Activated CD8-positive, alpha-beta T cell treated with anti-CD3 and anti-CD28 coated beads, Interleukin-2, amount 10 ng/mL, durations not matched to agents 7 days and 5 days (primary cell): ENCODE results near the gene BCL6. TPM values are rescaled to one million over a fixed set of nuclear protein-coding genes. Genes with fewer than 3 reads are reported as not detected.
A peak's percentile ranks its signal among the peaks of the same experiment; 100 is the strongest.

ENCODE experiments used
- ATAC-seq: fragments of 150-1000 bp; cut with Tn5 transposase; one replicate; pipeline ENCODE4 v1.10.0; 2021; ENCODE audit warnings: moderate library complexity
- CTCF ChIA-PET: fragments of 350-600 bp; sonication (Branson Sonifier 250); formaldehyde crosslinking; loops from one replicate; lab custom pipeline; 2021; ENCODE audit warnings: antibody characterized with exemption; lab: Charles Lee
- POLR2A ChIA-PET: fragments of 350-600 bp; sonication (Branson Sonifier 250); formaldehyde crosslinking; loops from one replicate; lab custom pipeline; 2021; ENCODE audit warnings: antibody characterized with exemption; lab: Charles Lee
- DNase-seq: peaks from one replicate; pipeline ENCODE4 v3.0.0-alpha.2; 2020
- H3K27ac Mint-ChIP-seq: one replicate; pipeline ENCODE4 v1.8.0; 2021; ENCODE audit warnings: mild to moderate bottlenecking, mixed read lengths
- H3K27me3 Mint-ChIP-seq: one replicate; pipeline ENCODE4 v1.8.0; 2021; ENCODE audit warnings: low read depth, mixed read lengths
- H3K36me3 Mint-ChIP-seq: one replicate; pipeline ENCODE4 v1.8.0; 2021; ENCODE audit warnings: low read depth, mixed read lengths
- H3K4me1 Mint-ChIP-seq: one replicate; pipeline ENCODE4 v1.8.0; 2021; ENCODE audit warnings: low read depth, mixed read lengths
- H3K4me3 Mint-ChIP-seq: one replicate; pipeline ENCODE4 v1.8.0; 2021; ENCODE audit warnings: mild to moderate bottlenecking, mixed read lengths
- H3K9me3 Mint-ChIP-seq: one replicate; pipeline ENCODE4 v1.8.0; 2022; ENCODE audit warnings: mixed read lengths; ENCODE audit not compliant: insufficient read depth
- total RNA-seq, 2 experiments: library from RNA; stranded (reverse); gene quantifications; one replicate each; pipeline ENCODE4 v1.2.3, GENCODE V29; 2021

The BCL6 gene
- total RNA-seq, 2 experiments from 2014 or later, result 11.8 to 12.6 TPM

- peak overlapping the region; percentile 100 for H3K27ac Mint-ChIP-seq
- peak overlapping the region; percentile 100 for H3K4me3 Mint-ChIP-seq
- H3K27me3 Mint-ChIP-seq, result no peaks in the 10 kb centered on the region
- no peaks in the 10 kb centered on the region for H3K9me3 Mint-ChIP-seq
- DNase-seq, result peak; percentile 54
- ATAC-seq, result no peak
- ChIA-PET POLR2A (interaction anchor here (0.8 to 4.0 kb wide), 5 partner anchors 9 to 1302 kb away, joined by 3 to 40 read pairs (median 6); no protein-coding TSS in a partner anchor), CTCF (interaction anchor here (0.9 to 7.9 kb wide), 37 partner anchors 10 to 1412 kb away, joined by 3 to 552 read pairs (median 9); partner anchors contain the start of gene LPP)
- H3K4me1 Mint-ChIP-seq, result peaks cover 51% of the 10 kb centered on the region
- H3K36me3 Mint-ChIP-seq, result peaks cover 7% of the 10 kb centered on the region
These were observed 7.7 kb downstream of the BCL6 start for GRCh38 chr3:187737368-187738070.

- peaks cover 7% of the 10 kb centered on the region for H3K36me3 Mint-ChIP-seq
These were observed 8.3 kb downstream of the BCL6 start for GRCh38 chr3:187737006-187737367.

DNA sequence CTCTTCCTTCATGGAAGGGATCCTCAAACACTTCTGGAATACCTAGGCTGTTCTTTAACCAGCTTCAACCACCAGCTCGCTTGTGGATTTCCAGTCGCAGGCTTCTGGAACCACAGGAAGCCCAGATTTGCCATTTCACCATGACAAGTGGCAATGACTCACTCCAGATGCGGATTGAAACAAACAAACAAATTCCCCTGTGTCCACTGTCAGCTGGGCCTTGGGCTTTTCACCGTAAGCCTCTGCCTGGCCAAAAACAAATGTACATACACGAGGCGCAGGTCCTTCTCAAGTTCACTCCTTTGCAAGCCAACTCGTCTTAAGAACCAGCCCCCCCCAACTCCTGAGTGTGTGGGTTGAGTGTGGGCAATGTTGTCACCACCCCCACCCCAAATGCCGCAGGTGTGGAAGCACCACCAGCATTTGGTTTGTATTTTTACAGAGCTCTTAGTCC lies 8.8 kb downstream of the BCL6 start:
- Mint-ChIP-seq H3K4me3 (no peak overlapping the region), H3K27ac (no peak overlapping the region), H3K27me3 (no peaks in the 10 kb centered on the region), H3K4me1 (peaks cover 45% of the 10 kb centered on the region), H3K9me3 (no peaks in the 10 kb centered on the region), H3K36me3 (peaks cover 8% of the 10 kb centered on the region)
- peak; percentile 20 for DNase-seq
- ChIA-PET CTCF (interaction anchor here (0.7 to 7.9 kb wide), 3 partner anchors 890 to 1411 kb away, joined by 3 to 552 read pairs (median 3); no protein-coding TSS in a partner anchor), POLR2A (no interaction called here)
- no peak for ATAC-seq

More at GRCh38 chr3:187737006-187737367, 8.3 kb downstream of the BCL6 start:
- peak; percentile 20 for DNase-seq
- Mint-ChIP-seq H3K27me3 (no peaks in the 10 kb centered on the region), H3K9me3 (no peaks in the 10 kb centered on the region), H3K4me3 (peak overlapping the region; percentile 100), H3K27ac (peak overlapping the region; percentile 40), H3K4me1 (peaks cover 49% of the 10 kb centered on the region)
- ChIA-PET POLR2A (interaction anchor here (0.8 kb wide), 1 partner anchor 615 kb away, joined by 3 read pairs; no protein-coding TSS in a partner anchor), CTCF (interaction anchor here (2.2 to 7.9 kb wide), 2 partner anchors 20 to 1215 kb away, joined by 6 to 552 read pairs; no protein-coding TSS in a partner anchor)
- ATAC-seq, result no peak

DNA sequence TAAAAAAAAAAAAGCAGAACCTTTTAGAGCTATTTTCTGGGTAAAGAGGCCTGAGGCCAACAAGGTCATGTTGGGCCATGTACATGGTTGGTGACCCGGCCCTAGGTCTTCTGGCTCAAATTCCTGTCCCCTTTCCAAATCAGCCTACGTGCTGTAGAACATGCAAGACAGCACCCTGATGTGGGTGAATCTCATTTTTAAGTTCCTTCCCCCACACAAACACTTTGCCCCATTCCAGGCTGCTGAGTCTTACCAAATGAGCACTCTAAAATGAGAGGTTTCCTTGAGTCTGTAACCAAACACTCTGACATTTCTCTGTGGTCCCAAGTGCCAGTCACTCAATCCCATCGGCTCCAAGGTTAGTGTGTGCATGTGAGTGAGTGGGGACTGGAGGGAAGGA lies 9.4 kb downstream of the BCL6 start:
- DNase-seq, result peak; percentile 17
- peaks cover 8% of the 10 kb centered on the region for H3K36me3 Mint-ChIP-seq
- H3K27ac Mint-ChIP-seq, result no peak overlapping the region
- no peak for ATAC-seq
- H3K4me3 Mint-ChIP-seq, result no peak overlapping the region
- peaks cover 41% of the 10 kb centered on the region for H3K4me1 Mint-ChIP-seq
- H3K9me3 Mint-ChIP-seq, result no peaks in the 10 kb centered on the region
- ChIA-PET CTCF (interaction anchor here (1.3 to 7.9 kb wide), 3 partner anchors 21 to 1411 kb away, joined by 3 to 552 read pairs (median 10); no protein-coding TSS in a partner anchor), POLR2A (no interaction called here)
- no peaks in the 10 kb centered on the region for H3K27me3 Mint-ChIP-seq

DNA sequence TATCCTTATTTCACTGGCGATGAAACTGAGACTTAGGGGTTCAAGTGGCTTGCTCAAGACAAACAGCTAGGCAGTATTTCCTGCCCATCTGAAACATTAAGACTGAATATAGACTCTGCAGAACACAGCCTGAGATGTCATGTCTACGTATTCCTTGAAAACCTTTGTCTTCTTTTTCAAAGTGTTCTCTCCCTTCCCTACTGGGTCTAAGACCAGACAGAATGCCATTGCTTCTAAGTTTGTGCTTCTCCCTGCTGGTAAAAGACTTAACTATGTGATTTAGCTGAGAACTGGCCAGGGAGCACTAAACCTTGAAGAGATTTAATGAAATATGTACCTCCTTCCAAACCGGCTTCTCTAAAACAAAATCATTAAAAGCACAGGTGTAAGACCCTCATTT lies 9.9 kb downstream of the BCL6 start:
- Mint-ChIP-seq H3K4me3 (no peak overlapping the region), H3K27me3 (no peaks in the 10 kb centered on the region), H3K27ac (no peak overlapping the region), H3K4me1 (peaks cover 36% of the 10 kb centered on the region), H3K9me3 (no peaks in the 10 kb centered on the region), H3K36me3 (peaks cover 8% of the 10 kb centered on the region)
- ChIA-PET POLR2A (no interaction called here), CTCF (interaction anchor here (1.3 to 7.9 kb wide), 3 partner anchors 21 to 1412 kb away, joined by 3 to 552 read pairs (median 10); no protein-coding TSS in a partner anchor)
- no peak for DNase-seq
- ATAC-seq, result no peak

- POLR2A ChIA-PET, result no interaction called here
- DNase-seq, result no peak
- no peaks in the 10 kb centered on the region for H3K27me3 Mint-ChIP-seq
These were observed 10.4 kb downstream of the BCL6 start for GRCh38 chr3:187734841-187735240.

DNA sequence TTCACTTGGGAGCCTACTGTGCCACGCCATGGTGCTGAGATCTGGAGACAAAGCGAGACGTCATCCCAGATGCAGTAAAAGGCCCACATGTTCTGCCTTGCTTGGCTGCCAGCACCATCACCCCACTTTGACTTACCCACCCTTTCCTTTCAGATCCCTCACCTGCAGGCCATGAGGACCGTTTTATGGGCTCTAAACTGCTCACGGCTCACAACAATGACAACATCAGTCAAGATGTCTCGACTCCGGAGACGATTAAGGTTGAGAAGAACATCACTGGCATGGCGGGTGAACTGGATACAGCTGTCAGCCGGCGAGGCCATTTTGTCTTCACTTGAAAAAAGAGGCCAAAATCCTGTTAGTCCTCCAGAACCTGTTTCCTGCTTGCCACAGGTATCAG lies 11.9 kb downstream of the BCL6 start:
- ChIA-PET CTCF (interaction anchor here (2.5 kb wide), 1 partner anchor 19 kb away, joined by 10 read pairs; no protein-coding TSS in a partner anchor), POLR2A (no interaction called here)
- H3K9me3 Mint-ChIP-seq, result no peaks in the 10 kb centered on the region
- ATAC-seq (no peak), DNase-seq (no peak)
- no peak overlapping the region for H3K4me3 Mint-ChIP-seq
- H3K27me3 Mint-ChIP-seq, result no peaks in the 10 kb centered on the region
- peaks cover 22% of the 10 kb centered on the region for H3K4me1 Mint-ChIP-seq
- H3K36me3 Mint-ChIP-seq, result peaks cover 16% of the 10 kb centered on the region
- H3K27ac Mint-ChIP-seq, result no peak overlapping the region

More at GRCh38 chr3:187734841-187735240, 10.4 kb downstream of the BCL6 start:
- Mint-ChIP-seq H3K36me3 (peaks cover 8% of the 10 kb centered on the region), H3K4me3 (no peak overlapping the region), H3K27ac (no peak overlapping the region), H3K4me1 (peaks cover 31% of the 10 kb centered on the region), H3K9me3 (no peaks in the 10 kb centered on the region)
- CTCF ChIA-PET, result interaction anchor here (2.5 to 7.9 kb wide), 2 partner anchors 20 to 1218 kb away, joined by 10 to 552 read pairs; no protein-coding TSS in a partner anchor
- no peak for ATAC-seq

- Mint-ChIP-seq H3K27me3 (no peaks in the 10 kb centered on the region), H3K36me3 (peaks cover 25% of the 10 kb centered on the region), H3K27ac (no peak overlapping the region), H3K4me1 (no peaks in the 10 kb centered on the region), H3K9me3 (no peaks in the 10 kb centered on the region), H3K4me3 (no peak overlapping the region)
- DNase-seq (no peak), ATAC-seq (no peak)
- ChIA-PET CTCF (interaction anchor here (1.7 kb wide), 1 partner anchor 9 kb away, joined by 8 read pairs; no protein-coding TSS in a partner anchor), POLR2A (no interaction called here)
These were observed 15.7 kb downstream of the BCL6 start for GRCh38 chr3:187729598-187729997.

DNA sequence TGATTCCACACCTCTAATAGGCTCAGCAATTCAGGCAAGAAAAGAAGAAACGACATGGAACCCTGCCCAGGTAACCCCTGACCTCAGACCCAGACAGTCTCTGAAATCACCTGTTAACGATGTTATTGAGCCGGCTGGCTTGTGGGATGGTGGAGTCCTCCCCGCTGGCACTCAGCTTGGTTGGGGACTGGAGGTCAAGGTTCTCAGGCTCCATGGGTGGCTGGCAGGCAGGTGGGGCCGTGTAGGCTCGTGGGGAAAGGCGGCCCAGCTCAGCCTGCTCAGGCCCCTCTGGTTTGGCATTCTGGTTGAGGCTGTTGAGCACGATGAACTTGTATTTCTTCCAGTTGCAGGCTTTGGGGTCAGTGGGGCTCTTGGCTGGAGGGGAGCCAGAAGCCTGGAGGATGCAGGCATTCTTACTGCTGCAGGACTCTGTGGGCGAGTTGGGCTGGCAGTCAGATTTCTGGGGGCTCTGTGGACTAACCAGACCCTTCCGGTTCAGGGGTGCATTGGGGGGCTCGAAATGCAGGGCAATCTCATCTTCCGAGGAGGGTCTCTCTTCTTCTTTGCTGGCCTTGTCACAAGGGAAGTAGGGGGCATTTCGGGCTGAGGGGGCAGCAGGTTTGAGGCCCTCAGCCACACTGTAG lies 16.2 kb downstream of the BCL6 start:
- H3K9me3 Mint-ChIP-seq, result no peaks in the 10 kb centered on the region
- no peaks in the 10 kb centered on the region for H3K4me1 Mint-ChIP-seq
- ChIA-PET POLR2A (no interaction called here), CTCF (interaction anchor here (3.3 kb wide), 1 partner anchor 11 kb away, joined by 16 read pairs; no protein-coding TSS in a partner anchor)
- DNase-seq (no peak), ATAC-seq (no peak)
- H3K27me3 Mint-ChIP-seq, result no peaks in the 10 kb centered on the region
- H3K27ac Mint-ChIP-seq, result peak overlapping the region; percentile 36
- no peak overlapping the region for H3K4me3 Mint-ChIP-seq
- H3K36me3 Mint-ChIP-seq, result peaks cover 28% of the 10 kb centered on the region

DNA sequence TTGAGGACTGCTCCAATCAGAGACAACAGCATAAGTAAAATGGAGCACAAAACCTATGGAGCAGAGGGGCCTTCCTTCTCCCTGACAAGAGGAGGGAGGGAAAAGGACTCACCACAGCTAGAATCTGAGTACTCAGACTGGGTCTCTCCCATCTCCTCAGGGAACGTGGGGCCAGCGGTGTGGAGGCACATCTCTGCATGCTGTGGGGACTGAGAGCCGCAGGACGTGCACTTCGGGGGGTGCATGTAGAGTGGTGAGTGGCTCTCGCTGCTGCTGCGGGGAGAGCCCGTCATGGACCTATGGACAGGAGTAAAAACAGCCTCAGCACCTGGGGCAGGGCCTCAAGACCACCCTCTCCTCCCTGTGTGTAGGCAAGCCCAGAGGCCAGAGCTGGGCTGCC lies 17.0 kb downstream of the BCL6 start:
- no peak overlapping the region for H3K27ac Mint-ChIP-seq
- DNase-seq (no peak), ATAC-seq (no peak)
- H3K4me1 Mint-ChIP-seq, result no peaks in the 10 kb centered on the region
- peaks cover 36% of the 10 kb centered on the region for H3K36me3 Mint-ChIP-seq
- no peaks in the 10 kb centered on the region for H3K27me3 Mint-ChIP-seq
- no peaks in the 10 kb centered on the region for H3K9me3 Mint-ChIP-seq
- POLR2A ChIA-PET, result no interaction called here
- no peak overlapping the region for H3K4me3 Mint-ChIP-seq
- CTCF ChIA-PET, result interaction anchor here (3.3 kb wide), 1 partner anchor 11 kb away, joined by 16 read pairs; no protein-coding TSS in a partner anchor

- ATAC-seq (no peak), DNase-seq (no peak)
- no peaks in the 10 kb centered on the region for H3K9me3 Mint-ChIP-seq
- ChIA-PET CTCF (interaction anchor here (3.3 kb wide), 1 partner anchor 13 kb away, joined by 16 read pairs; no protein-coding TSS in a partner anchor), POLR2A (no interaction called here)
- no peak overlapping the region for H3K27ac Mint-ChIP-seq
- no peak overlapping the region for H3K4me3 Mint-ChIP-seq
- H3K27me3 Mint-ChIP-seq, result no peaks in the 10 kb centered on the region
- no peaks in the 10 kb centered on the region for H3K4me1 Mint-ChIP-seq
- peaks cover 43% of the 10 kb centered on the region for H3K36me3 Mint-ChIP-seq
These were observed 18.7 kb downstream of the BCL6 start for GRCh38 chr3:187726564-187726963.
